Measurements from ENCODE around the gene YAE1.

YAE1 gene

DNA sequence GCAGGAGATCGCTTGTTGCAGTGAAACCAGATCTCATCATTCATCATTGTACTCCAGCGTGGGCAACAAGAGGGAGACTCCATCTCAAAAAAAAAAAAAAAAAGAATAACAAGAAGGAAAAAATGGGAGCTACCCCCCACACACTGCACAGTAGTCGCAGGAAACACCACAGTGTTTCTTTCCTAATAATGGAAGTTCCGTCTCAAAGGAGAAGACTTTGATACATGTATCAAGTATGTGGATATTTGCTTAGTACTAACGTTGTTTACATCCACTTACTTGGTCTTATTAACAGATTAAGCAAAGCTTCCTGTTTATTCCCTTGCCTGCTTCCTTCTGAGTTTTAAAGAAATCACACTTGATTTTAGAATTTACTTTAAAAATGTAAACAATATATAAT is 22.2 kb downstream of the YAE1 start:
- H3K14ac ChIP-seq (ENCODE audit: low read length in 2 of 2), result no peak overlapping the region
- H3K9me3 ChIP-seq (ENCODE audit: control insufficient read depth, low read length), result no peaks in the 10 kb centered on the region
- H4K8ac ChIP-seq (ENCODE audit: low read length), result no peak overlapping the region
- no peak overlapping the region for H3K4me3 ChIP-seq (ENCODE audit: insufficient read depth in 1 of 2, low read depth in 1 of 2, low read length in 2 of 2)
- no peak overlapping the region for H2BK15ac ChIP-seq (ENCODE audit: low read depth, poor library complexity, severe bottlenecking)
- no peak overlapping the region for H2BK5ac ChIP-seq (ENCODE audit: low read depth, low read length, poor library complexity, severe bottlenecking)
- H2AK5ac ChIP-seq (ENCODE audit: low read length, severe bottlenecking), result no peak overlapping the region
- H3K18ac ChIP-seq (ENCODE audit: low read depth in 1 of 2, low read length in 2 of 2), result peak overlapping the region in 1 of 2 experiments; percentile 24
- no peaks in the 10 kb centered on the region for H3K36me3 ChIP-seq (ENCODE audit: control insufficient read depth in 1 of 2, insufficient read depth in 2 of 2, low read depth in 1 of 2, low read length in 2 of 2)
- no peak overlapping the region for H3K27ac ChIP-seq (ENCODE audit: low read length, poor library complexity, severe bottlenecking)
- H3K79me1 ChIP-seq (replicated peaks; ENCODE audit: low read length, poor library complexity, severe bottlenecking), result no peaks in the 10 kb centered on the region
- no peak overlapping the region for H2AFZ ChIP-seq (ENCODE audit: low read depth, low read length)
- H3K4me1 ChIP-seq (ENCODE audit: control insufficient read depth, insufficient read depth, low read depth, low read length), result peaks cover 3% of the 10 kb centered on the region
- H3K4ac ChIP-seq (ENCODE audit: low read depth in 1 of 2, low read length in 2 of 2), result no peak overlapping the region
- DNase-seq, result peak; percentile 87
- whole genome bisulfite sequencing, result no CpG with 5 or more reads among the region's 5 CpGs
- H3K9ac ChIP-seq (ENCODE audit: low read length), result no peak overlapping the region
- no peak overlapping the region for H3K23ac ChIP-seq (ENCODE audit: low read length in 2 of 2)
- H3K27me3 ChIP-seq (ENCODE audit: control insufficient read depth in 1 of 2, insufficient read depth in 1 of 2, low read length in 2 of 2), result no peaks in the 10 kb centered on the region
- no peak overlapping the region for H4K91ac ChIP-seq (ENCODE audit: low read length)
- no peak overlapping the region for H2BK12ac ChIP-seq (ENCODE audit: low read length in 2 of 2)
- peak overlapping the region; percentile 34 for H2BK120ac ChIP-seq (ENCODE audit: low read depth, low read length)
- no peak overlapping the region for H3K4me2 ChIP-seq (ENCODE audit: low read length, poor library complexity, severe bottlenecking)

DNA sequence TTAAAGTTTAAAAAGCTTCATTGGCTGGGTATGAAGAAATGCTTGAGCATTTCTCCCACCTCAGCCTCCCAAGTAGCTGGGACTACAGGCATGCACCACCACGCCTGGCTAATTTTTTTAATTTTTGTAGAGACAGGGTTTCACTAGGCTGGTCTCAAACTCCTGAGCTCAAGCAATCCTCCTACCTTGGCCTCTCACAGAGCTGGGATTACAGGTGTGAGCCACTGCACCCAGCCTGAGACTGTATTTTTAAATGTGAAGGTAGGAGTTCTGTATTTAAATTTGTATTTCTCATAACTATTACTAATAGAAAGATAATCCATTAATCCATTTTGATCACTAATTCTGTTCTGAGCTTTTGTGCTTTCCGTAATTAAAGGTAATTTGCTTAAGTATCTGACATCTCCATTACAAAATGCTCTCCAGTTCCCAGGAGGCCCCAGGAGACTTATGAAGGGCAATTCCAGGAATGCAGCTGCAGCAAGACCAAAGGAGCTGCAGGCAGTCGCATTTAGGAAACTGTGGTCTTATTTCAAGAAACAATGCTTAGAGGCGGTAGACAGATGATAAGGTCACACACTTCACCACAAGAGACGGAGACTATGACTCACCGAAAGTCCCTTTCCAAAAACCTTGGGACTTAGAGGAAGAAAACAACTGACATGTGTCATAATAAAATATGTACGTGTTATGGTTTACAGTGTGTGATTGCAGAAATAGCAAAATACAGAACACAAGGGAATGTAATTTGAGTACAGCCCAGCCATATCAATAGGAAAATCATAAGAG is 23.3 kb downstream of the YAE1 start:
- no peak overlapping the region for H3K14ac ChIP-seq (ENCODE audit: low read length in 2 of 2)
- no peaks in the 10 kb centered on the region for H3K27me3 ChIP-seq (ENCODE audit: control insufficient read depth in 1 of 2, insufficient read depth in 1 of 2, low read length in 2 of 2)
- peak overlapping the region; percentile 57 for H3K27ac ChIP-seq (ENCODE audit: low read length, poor library complexity, severe bottlenecking)
- no peak overlapping the region for H2BK5ac ChIP-seq (ENCODE audit: low read depth, low read length, poor library complexity, severe bottlenecking)
- H2AK5ac ChIP-seq (ENCODE audit: low read length, severe bottlenecking), result peak overlapping the region; percentile 69
- peak; percentile 91 for DNase-seq
- H2BK120ac ChIP-seq (ENCODE audit: low read depth, low read length), result no peak overlapping the region
- 22% methylated on average over 4 of the region's 7 CpGs for WGBS
- no peak overlapping the region for H3K4me3 ChIP-seq (ENCODE audit: insufficient read depth in 1 of 2, low read depth in 1 of 2, low read length in 2 of 2)
- H4K8ac ChIP-seq (ENCODE audit: low read length), result no peak overlapping the region
- no peak overlapping the region for H4K91ac ChIP-seq (ENCODE audit: low read length)
- no peaks in the 10 kb centered on the region for H3K9me3 ChIP-seq (ENCODE audit: control insufficient read depth, low read length)
- no peak overlapping the region for H2BK12ac ChIP-seq (ENCODE audit: low read length in 2 of 2)
- H3K36me3 ChIP-seq (ENCODE audit: control insufficient read depth in 1 of 2, insufficient read depth in 2 of 2, low read depth in 1 of 2, low read length in 2 of 2), result no peaks in the 10 kb centered on the region
- no peak overlapping the region for H3K23ac ChIP-seq (ENCODE audit: low read length in 2 of 2)
- peak overlapping the region; percentile 43 for H3K4me2 ChIP-seq (ENCODE audit: low read length, poor library complexity, severe bottlenecking)
- H2BK15ac ChIP-seq (ENCODE audit: low read depth, poor library complexity, severe bottlenecking), result no peak overlapping the region
- no peaks in the 10 kb centered on the region for H3K79me1 ChIP-seq (replicated peaks; ENCODE audit: low read length, poor library complexity, severe bottlenecking)
- H3K18ac ChIP-seq (ENCODE audit: low read depth in 1 of 2, low read length in 2 of 2), result no peak overlapping the region
- H3K9ac ChIP-seq (ENCODE audit: low read length), result peak overlapping the region; percentile 63
- H2AFZ ChIP-seq (ENCODE audit: low read depth, low read length), result no peak overlapping the region
- peak overlapping the region in 1 of 2 experiments; percentile 61 for H3K4ac ChIP-seq (ENCODE audit: low read depth in 1 of 2, low read length in 2 of 2)
- H3K4me1 ChIP-seq (ENCODE audit: control insufficient read depth, insufficient read depth, low read depth, low read length), result peaks cover 3% of the 10 kb centered on the region

DNA sequence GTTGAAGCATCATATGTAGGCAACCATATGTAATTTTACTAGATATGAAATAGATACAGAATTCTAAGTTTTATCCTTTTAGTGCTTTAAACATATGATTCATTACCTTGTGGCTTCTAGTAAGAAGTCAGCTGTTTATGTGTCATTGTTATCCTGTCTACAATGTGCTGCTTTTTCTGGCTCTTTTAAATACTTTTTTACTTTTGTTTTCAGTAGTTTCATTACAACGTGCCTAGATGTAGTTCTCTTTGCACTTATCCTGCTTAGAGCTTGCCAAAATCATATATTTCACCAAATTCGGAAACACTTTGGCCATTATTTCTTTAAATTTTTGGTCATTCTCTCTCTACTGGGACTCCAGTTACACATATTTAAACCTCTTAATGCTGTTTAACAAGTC is 26.4 kb downstream of the YAE1 start:
- no peak overlapping the region for H3K23ac ChIP-seq (ENCODE audit: low read length in 2 of 2)
- H2BK5ac ChIP-seq (ENCODE audit: low read depth, low read length, poor library complexity, severe bottlenecking), result no peak overlapping the region
- H3K4me3 ChIP-seq (ENCODE audit: insufficient read depth in 1 of 2, low read depth in 1 of 2, low read length in 2 of 2), result peak overlapping the region in 1 of 2 experiments; percentile 53
- H3K27me3 ChIP-seq (ENCODE audit: control insufficient read depth in 1 of 2, insufficient read depth in 1 of 2, low read length in 2 of 2), result no peaks in the 10 kb centered on the region
- H2BK12ac ChIP-seq (ENCODE audit: low read length in 2 of 2), result no peak overlapping the region
- H2BK120ac ChIP-seq (ENCODE audit: low read depth, low read length), result no peak overlapping the region
- no peak overlapping the region for H4K8ac ChIP-seq (ENCODE audit: low read length)
- peaks cover 3% of the 10 kb centered on the region for H3K4me1 ChIP-seq (ENCODE audit: control insufficient read depth, insufficient read depth, low read depth, low read length)
- H3K27ac ChIP-seq (ENCODE audit: low read length, poor library complexity, severe bottlenecking), result peak overlapping the region; percentile 47
- H2BK15ac ChIP-seq (ENCODE audit: low read depth, poor library complexity, severe bottlenecking), result no peak overlapping the region
- no peak overlapping the region for H2AK5ac ChIP-seq (ENCODE audit: low read length, severe bottlenecking)
- 67% methylated on average over 2 of the region's 2 CpGs for WGBS
- no peaks in the 10 kb centered on the region for H3K79me1 ChIP-seq (replicated peaks; ENCODE audit: low read length, poor library complexity, severe bottlenecking)
- no peak overlapping the region for H3K18ac ChIP-seq (ENCODE audit: low read depth in 1 of 2, low read length in 2 of 2)
- no peak overlapping the region for H3K4ac ChIP-seq (ENCODE audit: low read depth in 1 of 2, low read length in 2 of 2)
- no peak overlapping the region for H3K14ac ChIP-seq (ENCODE audit: low read length in 2 of 2)
- no peaks in the 10 kb centered on the region for H3K9me3 ChIP-seq (ENCODE audit: control insufficient read depth, low read length)
- DNase-seq, result peak; percentile 67
- peak overlapping the region; percentile 91 for H3K9ac ChIP-seq (ENCODE audit: low read length)
- H4K91ac ChIP-seq (ENCODE audit: low read length), result no peak overlapping the region
- H3K4me2 ChIP-seq (ENCODE audit: low read length, poor library complexity, severe bottlenecking), result no peak overlapping the region
- H3K36me3 ChIP-seq (ENCODE audit: control insufficient read depth in 1 of 2, insufficient read depth in 2 of 2, low read depth in 1 of 2, low read length in 2 of 2), result no peaks in the 10 kb centered on the region
- H2AFZ ChIP-seq (ENCODE audit: low read depth, low read length), result no peak overlapping the region

DNA sequence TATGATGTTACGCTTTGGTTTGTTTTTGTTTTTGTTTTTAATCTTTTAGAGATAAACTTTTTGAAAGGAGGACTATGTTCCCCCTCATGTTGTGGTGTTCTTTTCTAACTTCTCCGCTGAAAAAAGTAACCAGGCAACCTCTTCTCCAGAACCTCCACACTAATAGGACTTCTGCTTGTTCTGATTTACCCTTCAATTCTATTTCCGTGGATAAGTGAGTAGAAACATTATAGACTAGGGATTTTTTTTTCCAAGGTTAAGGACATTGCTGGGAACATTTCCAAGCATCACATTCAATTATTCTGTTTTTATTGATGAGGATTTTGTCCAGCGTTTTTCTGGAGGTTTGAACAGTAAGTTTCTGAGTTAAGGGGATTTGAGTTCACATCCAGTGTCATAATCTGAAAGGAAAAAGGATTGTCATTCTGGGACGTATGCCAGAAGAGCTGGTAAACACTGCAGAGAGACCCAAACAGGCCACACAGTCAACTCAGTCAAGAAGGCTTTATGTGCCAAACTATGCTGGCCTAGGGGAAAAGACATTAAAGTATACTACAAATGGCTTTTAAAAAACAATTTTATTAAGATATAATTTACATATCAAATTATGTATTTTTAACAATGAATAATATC is 28.9 kb downstream of the YAE1 start:
- no peak overlapping the region for H2BK120ac ChIP-seq (ENCODE audit: low read depth, low read length)
- H3K4me3 ChIP-seq (ENCODE audit: insufficient read depth in 1 of 2, low read depth in 1 of 2, low read length in 2 of 2), result no peak overlapping the region
- no peak overlapping the region for H4K91ac ChIP-seq (ENCODE audit: low read length)

More for the DNA sequence above, 28.9 kb downstream of the YAE1 start:
- H3K27ac ChIP-seq (ENCODE audit: low read length, poor library complexity, severe bottlenecking), result no peak overlapping the region
- H3K4me2 ChIP-seq (ENCODE audit: low read length, poor library complexity, severe bottlenecking), result no peak overlapping the region
- H3K9me3 ChIP-seq (ENCODE audit: control insufficient read depth, low read length), result no peaks in the 10 kb centered on the region
- H3K4ac ChIP-seq (ENCODE audit: low read depth in 1 of 2, low read length in 2 of 2), result no peak overlapping the region
- H3K9ac ChIP-seq (ENCODE audit: low read length), result no peak overlapping the region
- no peaks in the 10 kb centered on the region for H3K36me3 ChIP-seq (ENCODE audit: control insufficient read depth in 1 of 2, insufficient read depth in 2 of 2, low read depth in 1 of 2, low read length in 2 of 2)
- no peaks in the 10 kb centered on the region for H3K79me1 ChIP-seq (replicated peaks; ENCODE audit: low read length, poor library complexity, severe bottlenecking)
- H2BK5ac ChIP-seq (ENCODE audit: low read depth, low read length, poor library complexity, severe bottlenecking), result no peak overlapping the region
- no peak overlapping the region for H3K23ac ChIP-seq (ENCODE audit: low read length in 2 of 2)
- no peak overlapping the region for H2BK12ac ChIP-seq (ENCODE audit: low read length in 2 of 2)
- no peak overlapping the region for H2BK15ac ChIP-seq (ENCODE audit: low read depth, poor library complexity, severe bottlenecking)
- no peak overlapping the region for H2AK5ac ChIP-seq (ENCODE audit: low read length, severe bottlenecking)
- H4K8ac ChIP-seq (ENCODE audit: low read length), result no peak overlapping the region
- peak; percentile 63 for DNase-seq
- peaks cover 1% of the 10 kb centered on the region for H3K4me1 ChIP-seq (ENCODE audit: control insufficient read depth, insufficient read depth, low read depth, low read length)
- H3K27me3 ChIP-seq (ENCODE audit: control insufficient read depth in 1 of 2, insufficient read depth in 1 of 2, low read length in 2 of 2), result no peaks in the 10 kb centered on the region
- H3K14ac ChIP-seq (ENCODE audit: low read length in 2 of 2), result no peak overlapping the region
- no peak overlapping the region for H3K18ac ChIP-seq (ENCODE audit: low read depth in 1 of 2, low read length in 2 of 2)
- 82% methylated on average over 4 of the region's 5 CpGs for WGBS
- no peak overlapping the region for H2AFZ ChIP-seq (ENCODE audit: low read depth, low read length)

Data from mesenchymal stem cell (in vitro differentiated cells and primary cell).